GM19328 (cell line): ENCODE data around the gene ARMH4.

Experiments
- ATAC-seq: cut with Tn5 transposase; IDR thresholded peaks from one replicate; pipeline ENCODE4 v1.9.1; 2021; ENCODE audit warnings: mild to moderate bottlenecking, moderate library complexity; ENCODE audit not compliant: unreplicated experiment

Gene ARMH4, protein sequence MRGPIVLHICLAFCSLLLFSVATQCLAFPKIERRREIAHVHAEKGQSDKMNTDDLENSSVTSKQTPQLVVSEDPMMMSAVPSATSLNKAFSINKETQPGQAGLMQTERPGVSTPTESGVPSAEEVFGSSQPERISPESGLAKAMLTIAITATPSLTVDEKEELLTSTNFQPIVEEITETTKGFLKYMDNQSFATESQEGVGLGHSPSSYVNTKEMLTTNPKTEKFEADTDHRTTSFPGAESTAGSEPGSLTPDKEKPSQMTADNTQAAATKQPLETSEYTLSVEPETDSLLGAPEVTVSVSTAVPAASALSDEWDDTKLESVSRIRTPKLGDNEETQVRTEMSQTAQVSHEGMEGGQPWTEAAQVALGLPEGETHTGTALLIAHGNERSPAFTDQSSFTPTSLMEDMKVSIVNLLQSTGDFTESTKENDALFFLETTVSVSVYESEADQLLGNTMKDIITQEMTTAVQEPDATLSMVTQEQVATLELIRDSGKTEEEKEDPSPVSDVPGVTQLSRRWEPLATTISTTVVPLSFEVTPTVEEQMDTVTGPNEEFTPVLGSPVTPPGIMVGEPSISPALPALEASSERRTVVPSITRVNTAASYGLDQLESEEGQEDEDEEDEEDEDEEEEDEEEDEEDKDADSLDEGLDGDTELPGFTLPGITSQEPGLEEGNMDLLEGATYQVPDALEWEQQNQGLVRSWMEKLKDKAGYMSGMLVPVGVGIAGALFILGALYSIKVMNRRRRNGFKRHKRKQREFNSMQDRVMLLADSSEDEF

DNA sequence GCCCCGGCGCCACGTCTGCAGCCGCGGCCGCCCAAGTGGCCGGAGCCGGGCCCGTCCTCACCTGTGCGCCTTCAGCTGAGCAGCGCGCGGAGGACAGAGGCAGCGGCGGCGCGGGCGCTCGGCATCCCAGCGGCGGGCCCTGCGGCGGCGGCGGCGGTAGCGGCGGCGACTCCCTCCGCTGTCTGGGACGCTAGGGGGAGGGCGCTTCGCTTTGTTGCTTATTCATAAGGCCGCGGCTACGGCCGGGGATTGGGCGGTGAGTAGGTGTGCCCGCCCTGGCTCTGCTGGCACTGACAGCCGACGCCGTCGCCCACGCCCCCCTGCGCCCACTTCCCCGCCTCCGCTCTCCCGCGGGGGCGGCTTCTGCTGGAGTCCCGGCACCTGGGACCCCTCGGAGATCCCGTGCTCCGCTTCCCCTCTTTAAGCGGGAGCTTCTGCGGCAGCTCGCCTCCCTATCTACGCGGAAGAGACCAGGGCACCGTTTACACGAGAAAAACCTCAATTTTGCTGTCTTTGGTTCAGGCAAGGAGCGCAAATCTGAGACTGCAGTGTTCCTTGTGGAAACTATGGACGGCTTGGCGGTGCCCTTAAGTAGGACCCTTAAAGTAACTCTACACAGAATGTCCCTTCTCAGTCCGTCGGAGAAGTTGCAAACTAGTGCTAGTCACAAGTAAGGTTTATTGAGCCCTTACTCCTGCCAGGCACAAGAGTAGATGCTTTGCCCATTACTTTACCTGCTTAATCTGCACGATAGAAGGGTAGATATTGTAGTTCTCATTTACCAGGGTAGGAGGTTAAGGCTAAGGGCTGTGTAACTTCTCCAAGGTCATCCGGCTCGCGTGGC, at the start of gene ARMH4:
TSS of gene ARMH4 (minus strand) at position 200 of the 844 bp plus-strand sequence. CDS start 12,855 bp downstream, outside the sequence.
- peak; percentile 97 for ATAC-seq

DNA sequence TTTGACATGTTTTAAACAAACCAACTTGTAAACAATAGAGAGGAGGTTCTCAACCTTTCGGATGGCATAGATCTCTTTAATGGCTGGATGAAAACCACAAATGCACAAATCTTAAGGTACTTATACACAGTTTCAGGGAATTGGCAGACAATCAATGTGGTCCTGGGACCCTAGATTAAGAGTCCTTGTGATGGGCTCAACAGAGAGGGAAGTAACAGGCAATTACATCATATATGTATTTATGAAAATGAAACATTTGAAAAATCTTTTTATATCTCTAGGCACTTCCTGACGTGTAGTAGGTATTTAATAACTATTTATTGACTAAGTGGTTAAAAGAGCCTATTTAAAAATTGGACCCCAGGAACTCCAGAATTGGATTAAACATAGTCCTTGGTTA, 48.8 kb upstream of the ARMH4 start:
- ATAC-seq, result no peak

DNA sequence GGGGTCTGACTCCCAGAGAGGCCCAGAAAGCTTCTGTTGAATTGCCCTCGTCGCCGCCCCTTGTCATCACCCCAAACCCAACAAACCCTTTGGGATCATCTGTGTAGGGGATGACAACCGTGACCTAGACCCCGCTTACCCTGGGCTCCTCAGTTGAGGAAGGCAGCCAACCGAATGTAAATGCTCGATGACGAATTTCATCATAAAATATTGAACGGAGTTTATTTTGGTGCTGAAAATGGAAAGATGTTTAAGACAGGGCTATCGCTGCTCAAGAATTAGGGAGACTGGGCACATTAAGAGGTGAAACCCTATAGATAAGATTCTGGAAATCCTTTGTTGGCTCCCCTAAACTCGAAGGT, 48.4 kb upstream of the ARMH4 start:
- ATAC-seq, result peak; percentile 12

DNA sequence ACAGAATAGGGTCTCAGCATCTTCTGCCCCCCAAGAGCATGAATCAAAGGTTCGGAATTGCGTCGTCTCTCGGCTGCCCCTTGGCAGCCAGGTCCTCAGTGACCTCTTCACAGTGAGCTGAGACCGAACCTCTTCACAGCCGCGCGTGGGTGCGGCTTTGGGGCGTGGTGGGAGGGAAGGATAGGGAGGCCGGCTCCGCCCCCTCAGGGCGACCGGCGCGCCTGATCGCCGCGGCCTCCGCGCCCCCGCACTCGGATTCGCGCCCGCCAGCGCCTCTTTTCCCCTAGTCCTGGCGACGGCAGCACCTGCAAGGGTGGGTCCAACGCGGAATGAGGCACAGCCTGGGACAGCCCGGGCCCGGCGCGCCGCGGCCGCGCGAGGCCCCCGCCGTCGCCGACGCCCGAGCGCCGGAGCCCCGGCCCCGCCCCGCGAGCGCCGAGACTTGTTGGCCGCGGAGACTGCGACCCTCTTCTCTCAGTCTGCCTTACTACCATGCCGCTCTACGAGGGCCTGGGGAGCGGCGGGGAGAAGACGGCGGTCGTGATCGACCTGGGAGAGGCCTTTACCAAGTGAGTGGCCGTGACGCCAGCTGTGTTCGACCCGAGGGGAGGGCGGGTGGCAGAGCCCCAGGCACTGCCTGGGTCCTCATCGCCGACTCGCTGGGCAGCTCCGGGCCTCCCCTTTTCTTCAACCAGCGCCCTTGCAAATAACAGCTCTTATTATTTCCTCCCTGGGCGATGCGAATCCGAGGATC, 47.9 kb upstream of the ARMH4 start, which contains the start of gene ACTR10:
TSS of gene ACTR10 (plus strand) at position 424 of the 754 bp plus-strand sequence. CDS start at position 493, 69 bp downstream.
- peak; percentile 91 for ATAC-seq

DNA sequence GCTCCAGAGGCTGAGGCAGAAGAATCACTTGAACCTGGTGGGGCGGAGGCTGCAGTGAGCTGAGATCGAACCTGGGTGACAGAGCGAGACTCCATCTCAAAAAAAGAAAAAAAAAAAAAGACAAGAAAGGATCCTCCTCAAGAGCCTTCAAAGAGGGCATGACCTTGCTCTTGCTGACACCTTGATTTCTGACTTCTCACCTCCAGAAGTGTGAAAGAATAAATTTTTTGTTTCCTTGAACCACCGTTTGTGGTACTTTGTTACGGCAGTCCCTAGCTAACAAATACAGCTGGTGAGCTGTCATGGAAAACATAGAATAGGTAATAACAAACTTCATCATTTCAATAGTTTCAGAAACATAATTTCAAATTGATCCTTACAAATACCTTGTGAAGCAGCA, 46.1 kb upstream of the ARMH4 start:
- ATAC-seq, result no peak

DNA sequence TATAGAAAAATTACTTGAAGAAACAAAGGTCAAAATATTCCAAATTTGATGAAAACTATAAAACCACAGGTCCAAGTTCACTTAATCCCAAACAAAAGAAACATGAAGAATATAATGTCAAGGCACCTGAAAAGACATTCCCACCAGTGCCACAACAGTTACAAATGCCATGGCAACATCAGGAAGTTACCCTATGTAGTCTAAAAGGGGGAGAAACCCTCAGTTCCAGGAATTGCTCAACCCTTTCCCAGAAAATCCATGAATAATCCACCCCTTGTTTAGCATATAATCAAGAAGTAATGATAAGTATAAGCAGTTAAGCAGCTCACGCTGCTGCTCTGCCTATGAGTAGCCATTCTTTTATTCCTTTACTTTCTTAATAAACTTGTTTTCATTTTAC, 44.2 kb upstream of the ARMH4 start:
- no peak for ATAC-seq

DNA sequence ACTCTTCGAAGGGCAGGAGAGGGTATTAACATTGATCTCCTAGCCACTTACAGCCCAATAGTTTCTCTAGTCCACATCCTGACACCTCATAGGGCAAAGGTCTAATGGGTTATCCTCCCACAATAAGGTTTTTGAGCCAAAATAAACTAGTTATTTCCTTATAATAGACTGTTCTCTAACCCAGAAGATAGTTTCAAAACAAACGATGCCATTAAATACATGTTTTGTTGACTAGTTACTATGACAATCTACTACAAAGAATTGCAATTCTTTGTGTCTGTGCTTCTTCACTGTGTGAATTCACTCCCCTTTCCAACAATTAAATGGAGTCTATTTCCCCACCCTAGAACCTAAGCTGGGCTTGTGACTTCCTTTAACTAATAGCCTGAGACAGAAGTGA, 41.5 kb upstream of the ARMH4 start:
- ATAC-seq, result no peak

DNA sequence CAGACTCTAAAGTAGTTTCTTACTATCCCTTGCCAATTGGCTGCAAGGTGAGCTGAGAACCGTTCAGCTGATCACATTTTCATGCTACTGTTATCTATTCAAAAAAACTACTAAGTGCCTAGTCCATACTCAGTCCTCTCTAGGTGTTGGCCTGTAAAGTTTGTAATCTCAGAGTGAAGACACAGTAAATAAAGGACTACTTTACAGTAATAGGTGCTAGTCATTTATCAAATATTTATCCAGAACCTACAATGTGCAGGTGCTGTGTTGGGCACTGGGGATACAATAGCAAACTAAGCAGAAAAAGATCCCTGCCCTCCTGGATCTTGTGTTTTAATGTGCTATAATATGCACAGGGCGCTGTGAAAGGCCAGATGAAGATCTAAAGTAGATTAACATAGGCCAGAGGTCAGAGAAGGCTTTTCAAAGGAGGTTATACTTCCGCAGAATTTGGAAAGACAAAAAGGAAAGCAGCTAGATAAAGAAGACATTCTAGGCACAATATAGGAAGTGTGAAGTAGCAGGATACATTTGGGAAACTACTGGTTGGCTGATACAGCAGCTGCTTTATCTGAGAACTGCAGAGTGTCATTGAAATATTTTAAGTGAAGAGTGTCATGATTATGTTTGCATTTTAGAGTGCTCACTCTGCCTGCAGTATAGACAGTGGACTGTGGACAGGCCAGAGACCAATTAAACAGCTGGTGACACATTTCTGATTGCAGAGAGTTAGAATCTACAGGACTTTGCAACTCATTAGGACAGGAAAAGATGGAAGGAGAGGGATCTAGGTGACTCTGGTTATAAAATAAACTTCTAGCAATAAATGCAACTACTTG, 40.0 kb upstream of the ARMH4 start:
- ATAC-seq, result no peak

DNA sequence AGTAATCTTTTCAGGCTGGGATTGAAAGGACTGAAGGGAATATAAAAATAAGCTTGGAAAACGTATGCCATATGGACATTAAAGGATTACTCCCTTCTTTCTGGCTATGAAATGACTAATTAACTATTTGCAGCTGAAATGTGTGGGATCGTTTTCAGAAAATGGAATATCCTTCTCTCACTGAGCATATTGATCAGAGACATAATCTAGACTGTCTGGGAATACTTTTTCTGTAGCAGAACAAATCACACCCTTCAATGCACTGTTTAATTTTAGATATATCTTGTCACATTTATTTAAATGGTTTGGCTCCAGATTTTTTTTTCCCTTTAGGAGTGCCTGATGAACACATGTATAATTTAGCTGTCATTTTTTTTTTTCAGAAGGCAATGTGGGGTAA, 37.2 kb upstream of the ARMH4 start:
- ATAC-seq, result no peak

DNA sequence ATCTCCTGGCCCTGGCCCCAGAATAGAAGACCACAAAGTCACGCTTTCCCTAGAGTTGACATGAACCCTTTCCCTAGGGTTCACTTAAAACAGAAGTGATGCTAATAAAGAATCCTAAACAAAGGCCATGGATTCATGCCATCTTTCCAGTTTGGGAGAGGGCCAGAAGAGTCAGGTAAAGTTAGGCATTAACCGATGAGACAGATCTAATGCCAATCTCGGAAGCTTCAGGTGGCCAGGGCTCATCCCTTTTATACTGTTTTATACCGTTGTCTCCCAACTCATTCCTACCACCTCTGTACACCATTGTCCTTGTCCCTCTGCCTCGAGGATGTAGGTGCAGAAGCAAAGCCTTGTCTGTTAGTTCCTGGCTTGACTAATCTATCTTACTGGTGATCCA, 25.1 kb upstream of the ARMH4 start:
- no peak for ATAC-seq

DNA sequence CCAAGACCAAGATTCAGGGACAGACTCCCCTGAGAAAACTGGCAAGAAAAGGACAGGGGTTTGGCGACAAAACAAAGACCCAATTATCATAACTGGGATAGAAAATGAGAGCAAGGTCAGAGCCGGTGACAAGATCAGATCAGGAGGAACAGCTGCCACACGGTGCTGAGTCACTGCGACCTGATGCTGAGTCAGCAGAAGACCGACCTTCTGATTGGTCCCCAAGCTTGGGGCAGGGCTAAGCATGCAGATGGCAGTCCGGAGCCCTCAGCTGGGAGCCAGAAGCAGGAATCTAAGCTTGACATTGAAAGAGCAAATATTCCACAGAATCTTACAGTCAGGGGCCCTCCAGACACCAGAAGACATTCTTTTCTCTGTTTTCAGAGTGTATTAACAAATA, 19.1 kb upstream of the ARMH4 start:
- peak; percentile 98 for ATAC-seq

DNA sequence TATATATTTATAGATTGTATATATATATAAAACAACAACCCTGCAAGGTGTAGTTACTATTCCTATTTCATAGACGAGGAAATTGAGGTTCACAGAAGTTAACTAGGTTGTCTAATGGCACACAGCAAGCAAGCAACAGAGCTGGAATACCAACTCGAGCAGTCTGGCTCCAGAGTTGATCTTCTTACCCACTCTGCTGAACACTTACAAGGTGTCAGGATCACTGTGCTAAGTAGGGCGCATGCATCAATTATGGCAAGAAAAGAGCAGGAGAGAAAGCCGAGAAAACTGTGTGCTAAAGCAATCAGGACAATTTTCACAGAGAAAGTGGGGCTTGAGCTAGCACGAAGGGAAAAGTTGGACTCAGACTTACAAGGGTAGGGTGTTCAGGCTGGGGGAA, 15.9 kb upstream of the ARMH4 start:
- ATAC-seq, result no peak

DNA sequence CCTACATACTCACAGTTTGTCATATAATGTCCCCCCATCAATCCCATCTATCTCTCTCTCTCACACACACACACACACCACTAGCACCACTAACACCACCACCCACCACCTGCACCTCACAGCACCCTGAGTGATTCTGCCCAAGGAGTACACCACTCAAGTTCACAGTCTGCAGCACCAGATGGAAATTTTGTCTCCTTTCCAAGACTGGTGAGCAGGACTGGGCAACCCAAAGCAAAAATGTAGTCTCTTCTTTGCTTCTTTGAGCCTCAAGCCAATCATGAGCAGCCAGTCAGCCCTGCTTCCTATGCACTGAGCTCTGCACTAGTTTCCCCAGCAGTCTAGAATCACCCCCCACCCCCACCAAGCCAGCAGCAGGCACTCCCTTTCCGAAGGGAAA, 15.0 kb upstream of the ARMH4 start:
- no peak for ATAC-seq

DNA sequence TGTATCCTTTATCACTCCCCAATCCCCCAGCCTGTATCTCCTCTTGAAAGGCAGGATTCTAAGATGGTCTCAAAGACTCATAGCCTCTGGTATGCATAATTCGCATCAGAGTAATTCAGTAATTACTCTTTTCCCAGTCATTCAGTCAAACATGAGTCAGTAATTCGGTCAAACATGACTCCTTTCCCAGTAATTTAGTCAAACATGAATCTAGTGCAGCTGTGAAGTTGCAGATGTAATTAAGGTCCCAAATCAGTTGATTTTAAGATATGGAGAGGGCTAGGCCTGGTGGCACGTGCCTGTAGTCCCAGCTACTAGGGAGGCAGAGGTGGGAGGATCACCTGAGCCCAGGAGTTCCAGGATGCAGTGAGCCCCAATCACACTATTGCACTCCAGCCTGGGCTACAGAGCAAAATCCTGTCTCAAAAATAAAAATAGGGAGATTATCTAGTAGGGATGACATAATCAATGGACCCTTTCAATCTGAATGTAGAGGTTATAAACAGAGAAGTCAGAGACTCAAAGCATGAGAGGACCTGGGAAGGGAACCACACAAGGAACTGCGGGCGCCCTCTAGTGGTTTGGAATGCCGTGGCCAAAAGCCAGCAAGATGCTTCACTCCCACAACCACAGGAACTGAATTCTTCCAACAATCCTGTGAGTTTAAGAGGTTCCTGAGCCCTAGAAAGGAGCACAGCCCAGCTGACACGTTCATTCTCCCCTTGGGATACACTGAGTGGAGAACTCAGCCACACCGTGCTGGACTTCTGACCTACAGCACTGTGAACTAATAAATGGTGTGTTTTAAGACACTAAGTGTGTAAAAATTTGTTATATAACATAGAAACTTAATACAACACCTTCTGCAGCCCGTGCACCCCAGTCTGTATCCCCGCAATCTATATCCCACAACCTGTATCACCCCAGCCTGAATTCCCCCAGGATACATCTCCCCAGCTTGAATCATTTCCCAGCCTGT, 14.3 kb upstream of the ARMH4 start:
- no peak for ATAC-seq

DNA sequence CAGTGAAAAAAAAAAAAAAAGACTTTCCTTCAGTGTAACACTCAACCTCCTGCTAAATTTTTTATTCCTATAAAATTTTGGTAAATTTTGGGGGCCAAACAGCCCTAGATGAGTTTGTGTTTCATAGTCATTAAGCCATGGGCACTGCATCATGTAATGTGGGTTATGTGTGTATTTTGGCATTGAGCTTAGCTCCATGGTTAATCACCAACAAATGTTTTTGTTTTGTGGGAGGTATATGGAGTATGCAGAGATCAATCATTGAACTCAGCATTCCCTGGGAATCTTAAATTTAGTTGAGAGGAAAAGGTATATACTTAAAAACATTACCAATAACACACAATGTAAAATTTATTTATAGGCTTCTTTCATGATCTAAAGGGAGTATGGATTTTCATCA, 8.5 kb upstream of the ARMH4 start:
- ATAC-seq, result no peak

DNA sequence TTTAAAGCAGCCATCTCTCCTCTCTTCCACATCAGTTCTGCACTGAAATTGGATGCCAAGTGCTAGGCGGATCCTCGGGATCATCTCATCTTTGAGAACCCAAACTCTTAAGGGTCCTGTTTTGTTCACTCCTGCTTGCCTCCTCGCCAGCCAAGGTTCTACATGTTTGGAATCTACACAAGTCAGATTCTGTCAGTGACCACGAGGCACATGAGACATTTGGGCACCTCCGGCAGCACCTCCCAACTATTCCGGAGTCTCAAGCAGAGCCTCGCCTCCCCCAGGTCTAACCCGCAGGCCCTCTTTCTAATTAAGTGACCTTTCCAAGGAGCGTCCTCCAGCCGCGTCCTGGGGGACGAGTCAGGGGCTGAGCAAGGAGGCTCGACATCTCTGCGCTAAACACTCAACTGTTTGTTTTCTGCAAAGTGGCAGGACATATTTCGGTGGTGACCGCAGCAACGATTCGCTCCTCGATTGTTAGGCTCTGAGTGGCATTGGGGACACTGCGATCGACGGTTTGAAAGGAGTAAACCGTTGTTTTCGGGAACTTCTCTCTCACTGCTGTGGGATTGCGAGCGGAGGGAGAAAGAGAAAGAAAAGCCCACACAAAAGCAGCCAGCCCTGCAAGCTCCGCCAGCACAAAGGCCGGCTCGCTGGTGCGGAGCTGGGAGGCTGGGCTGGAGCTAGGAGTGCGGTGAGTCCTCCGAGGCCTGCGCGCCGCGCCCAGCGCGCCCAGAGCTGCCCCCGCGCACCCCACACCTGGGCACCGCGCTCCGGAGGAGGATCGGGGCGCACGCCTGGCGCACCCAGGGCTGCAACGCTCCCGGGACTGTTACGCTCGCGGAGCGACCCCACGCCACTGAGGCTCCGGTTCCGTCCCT, 640 bp downstream of the ARMH4 start:
- peak; percentile 43 for ATAC-seq

DNA sequence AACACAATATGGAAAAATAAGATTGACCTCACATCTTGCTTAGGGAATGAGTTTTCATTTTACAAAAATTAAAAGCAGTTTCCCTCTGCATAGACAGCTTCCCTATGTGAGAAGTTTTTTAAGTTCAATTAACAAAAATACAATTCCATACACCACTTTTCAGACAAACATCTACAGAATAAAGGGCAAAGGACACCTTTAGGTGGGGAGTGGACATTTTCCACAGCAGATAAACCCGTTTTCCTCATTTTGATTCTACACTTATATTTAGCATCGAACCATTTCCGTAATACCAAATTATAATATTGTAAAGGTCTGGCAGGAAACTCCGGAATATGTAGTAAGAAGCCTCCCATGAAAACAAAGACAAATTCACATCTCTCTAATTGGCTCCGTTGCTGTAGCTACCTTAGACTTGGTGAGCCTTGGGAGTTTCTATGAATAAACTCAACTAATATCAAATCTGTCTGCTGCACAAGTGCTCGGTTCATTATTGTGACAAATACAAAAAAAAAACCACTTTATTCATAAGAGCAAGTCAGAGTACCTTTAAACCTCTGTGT, 1.7 kb downstream of the ARMH4 start:
- no peak for ATAC-seq
